BLaER1 treated with 17β-estradiol and CSF1 and Interleukin-3, amounts not matched to agents 10 nM and 100 nM (cell line): ENCODE measurements around the gene TFPI.
"Not testable (repeated sequence)": the region's sequence is repeated elsewhere in the genome, so short reads cannot be mapped to it uniquely, and the experiment has no call there.

Source experiments
- H3K27ac ChIP-seq, 11 experiments: shearing (Covaris generic); formaldehyde crosslinking; 2 replicates each; pipeline ENCODE4 v1.8.1; 2022
- H3K27me3 ChIP-seq, 11 experiments: shearing (Covaris generic); formaldehyde crosslinking; 2 replicates each; pipeline ENCODE4 v1.8.1; 2022
- H3K36me3 ChIP-seq, 11 experiments: shearing (Covaris generic); formaldehyde crosslinking; 2 replicates each; pipeline ENCODE4 v1.8.1; 2022
- H3K4me1 ChIP-seq, 10 experiments: shearing (Covaris generic); formaldehyde crosslinking; 2 replicates each; pipeline ENCODE4 v1.8.1; 2022
- H3K4me2 ChIP-seq, 11 experiments: shearing (Covaris generic); formaldehyde crosslinking; 2 replicates each; pipeline ENCODE4 v1.8.1; 2022
- H3K4me3 ChIP-seq, 10 experiments: shearing (Covaris generic); formaldehyde crosslinking; 2 replicates each; pipeline ENCODE4 v1.8.1; 2022
- H3K9ac ChIP-seq, 11 experiments: shearing (Covaris generic); formaldehyde crosslinking; 2 replicates each; pipeline ENCODE4 v1.8.1; 2022
- H3K9me3 ChIP-seq, 11 experiments: shearing (Covaris generic); formaldehyde crosslinking; replicated peaks in 1 of 11; 2 replicates each; pipeline ENCODE4 v1.8.1; 2022
- H4K20me1 ChIP-seq, 11 experiments: shearing (Covaris generic); formaldehyde crosslinking; 2 replicates each; pipeline ENCODE4 v1.8.1; 2022
- Cebpa-rat ChIP-seq, 11 experiments: shearing (Covaris generic); IDR thresholded peaks; 2 replicates each; pipeline ENCODE4 v1.8.1; 2022

Gene TFPI

GRCh38 chr2:187566266-187566665, 12.0 kb upstream of the TFPI start:
- Histone ChIP-seq H3K4me3 (no peak overlapping the region), H3K27ac (no peak overlapping the region), H3K4me2 (no peak overlapping the region), H3K4me1 (no peaks in the 10 kb centered on the region), H3K9ac (no peak overlapping the region), H3K9me3 (no peaks in the 10 kb centered on the region), H3K36me3 (no peaks in the 10 kb centered on the region), H3K27me3 (no peaks in the 10 kb centered on the region), H4K20me1 (no peaks in the 10 kb centered on the region)
- TF ChIP-seq Cebpa-rat (IDR thresholded peaks at IDR 0.05) = no peak

- H3K4me3 ChIP-seq, H3K9me3 ChIP-seq, H3K9ac ChIP-seq, H3K4me1 ChIP-seq, H4K20me1 ChIP-seq, H3K27ac ChIP-seq, H3K36me3 ChIP-seq, H3K27me3 ChIP-seq, H3K4me2 ChIP-seq: not testable (repeated sequence)
These were observed 11.4 kb upstream of the TFPI start for GRCh38 chr2:187565618-187566017.

- H3K4me2 ChIP-seq, H4K20me1 ChIP-seq, H3K36me3 ChIP-seq, H3K27me3 ChIP-seq, H3K27ac ChIP-seq, H3K4me3 ChIP-seq, H3K9ac ChIP-seq: not testable (repeated sequence)
- peaks cover 4 to 12% (median 6%) of the 10 kb centered on the region in 10 experiments; a peak in 14 of 20 replicates for H3K4me1 ChIP-seq
- H3K9me3 ChIP-seq = peaks cover 0 to 18% (median 13%) of the 10 kb centered on the region in 11 experiments; a peak in 11 of 22 replicates
These were observed 2.3 kb upstream of the TFPI start for GRCh38 chr2:187556493-187556892.

GRCh38 chr2:187554704-187555082, 458 bp upstream of the TFPI start:
- Histone ChIP-seq H3K36me3 (no peaks in the 10 kb centered on the region), H3K27ac (no peak overlapping the region), H4K20me1 (no peaks in the 10 kb centered on the region), H3K9me3 (peaks cover 0 to 18% (median 13%) of the 10 kb centered on the region in 11 experiments; a peak in 11 of 22 replicates), H3K27me3 (peaks cover 0 to 7% (median 0%) of the 10 kb centered on the region in 11 experiments; a peak in 5 of 22 replicates), H3K4me1 (peaks cover 4 to 12% (median 6%) of the 10 kb centered on the region in 10 experiments; a peak in 14 of 20 replicates), H3K4me2 (peak overlapping the region in 8 of 11 experiments; percentile 30 to 72 (median 46); a peak in 11 of 22 replicates), H3K4me3 (no peak overlapping the region), H3K9ac (no peak overlapping the region)
- TF ChIP-seq Cebpa-rat (IDR thresholded peaks at IDR 0.05) = no peak

GRCh38 chr2:187552828-187553681, 1.2 kb downstream of the TFPI start:
- Histone ChIP-seq H3K4me1 (peaks cover 4 to 12% (median 6%) of the 10 kb centered on the region in 10 experiments; a peak in 14 of 20 replicates), H3K27me3 (peaks cover 0 to 7% (median 0%) of the 10 kb centered on the region in 11 experiments; a peak in 5 of 22 replicates), H3K27ac (no peak overlapping the region), H4K20me1 (no peaks in the 10 kb centered on the region), H3K36me3 (no peaks in the 10 kb centered on the region), H3K4me3 (no peak overlapping the region), H3K4me2 (no peak overlapping the region), H3K9ac (no peak overlapping the region), H3K9me3 (peaks cover 0 to 18% (median 13%) of the 10 kb centered on the region in 11 experiments; a peak in 11 of 22 replicates)
- TF ChIP-seq Cebpa-rat (IDR thresholded peaks at IDR 0.05) = no peak

- Histone ChIP-seq H3K9ac (no peak overlapping the region), H3K4me3 (no peak overlapping the region), H4K20me1 (no peaks in the 10 kb centered on the region), H3K27ac (no peak overlapping the region), H3K4me2 (no peak overlapping the region), H3K27me3 (peaks cover 0 to 7% (median 0%) of the 10 kb centered on the region in 11 experiments; a peak in 5 of 22 replicates), H3K4me1 (peaks cover 4 to 16% (median 7%) of the 10 kb centered on the region in 10 experiments; a peak in 14 of 20 replicates), H3K9me3 (peaks cover 0 to 18% (median 13%) of the 10 kb centered on the region in 11 experiments; a peak in 11 of 22 replicates), H3K36me3 (no peaks in the 10 kb centered on the region)
- no peak for TF ChIP-seq Cebpa-rat (IDR thresholded peaks at IDR 0.05)
These were observed 1.9 kb downstream of the TFPI start for GRCh38 chr2:187552381-187552780.

- Histone ChIP-seq H3K27me3 (peaks cover 0 to 7% (median 0%) of the 10 kb centered on the region in 11 experiments; a peak in 5 of 22 replicates), H3K9me3 (peaks cover 0 to 9% (median 4%) of the 10 kb centered on the region in 11 experiments; a peak in 8 of 22 replicates), H3K4me1 (peaks cover 4 to 23% (median 8%) of the 10 kb centered on the region in 10 experiments; a peak in 15 of 20 replicates), H3K4me3 (no peak overlapping the region), H4K20me1 (no peaks in the 10 kb centered on the region), H3K27ac (no peak overlapping the region), H3K36me3 (no peaks in the 10 kb centered on the region), H3K9ac (no peak overlapping the region), H3K4me2 (no peak overlapping the region)
- TF ChIP-seq Cebpa-rat (IDR thresholded peaks at IDR 0.05) = no peak
These were observed 3.4 kb downstream of the TFPI start for GRCh38 chr2:187550857-187551256.

GRCh38 chr2:187549951-187550555, 4.2 kb downstream of the TFPI start:
- H3K9me3 ChIP-seq = peaks cover 0 to 1% (median 0%) of the 10 kb centered on the region in 11 experiments; a peak in 2 of 22 replicates
- no peaks in the 10 kb centered on the region for H3K36me3 ChIP-seq
- H3K4me3 ChIP-seq = no peak overlapping the region
- H3K4me2 ChIP-seq = no peak overlapping the region
- no peaks in the 10 kb centered on the region for H4K20me1 ChIP-seq
- H3K27me3 ChIP-seq = peaks cover 0 to 7% (median 0%) of the 10 kb centered on the region in 11 experiments; a peak in 5 of 22 replicates
- no peak overlapping the region for H3K9ac ChIP-seq
- no peak overlapping the region for H3K27ac ChIP-seq
- peaks cover 4 to 23% (median 8%) of the 10 kb centered on the region in 10 experiments; a peak in 15 of 20 replicates for H3K4me1 ChIP-seq
- TF ChIP-seq Cebpa-rat (IDR thresholded peaks at IDR 0.05) = no peak

GRCh38 chr2:187549193-187549592, 5.0 kb downstream of the TFPI start:
- H3K36me3 ChIP-seq = no peaks in the 10 kb centered on the region
- no peaks in the 10 kb centered on the region for H3K9me3 ChIP-seq
- H3K27ac ChIP-seq = no peak overlapping the region
- H3K9ac ChIP-seq = no peak overlapping the region
- H4K20me1 ChIP-seq = no peaks in the 10 kb centered on the region
- H3K4me1 ChIP-seq = peaks cover 2 to 16% (median 4%) of the 10 kb centered on the region in 10 experiments; a peak in 15 of 20 replicates
- no peak overlapping the region for H3K4me2 ChIP-seq
- no peak for TF ChIP-seq Cebpa-rat (IDR thresholded peaks at IDR 0.05)
- H3K4me3 ChIP-seq = no peak overlapping the region
- H3K27me3 ChIP-seq = peaks cover 0 to 5% (median 0%) of the 10 kb centered on the region in 11 experiments; a peak in 5 of 22 replicates
